Retinal pigment epithelial cell (primary cell): ENCODE measurements around the gene KLHL17.
A peak's percentile ranks its signal among the peaks of the same experiment; 100 is the strongest.

Source experiments
- DNase-seq: peaks from one replicate; pipeline ENCODE4 v3.0.0-alpha.2; 2010; ENCODE audit warnings: low read depth
- H3K4me3 ChIP-seq: 2 replicates; pipeline ENCODE4 v1.5.1; 2011; ENCODE audit warnings: mild to moderate bottlenecking, low read length, control low read depth, moderate library complexity
- TF ChIP-seq, protein P1 (sequence below): conservative IDR thresholded peaks from 2 replicates; pipeline ENCODE4 v1.5.1; 2011; ENCODE audit warnings: low read depth, low read length, control low read depth, inconsistent platforms

KLHL17 gene

DNA sequence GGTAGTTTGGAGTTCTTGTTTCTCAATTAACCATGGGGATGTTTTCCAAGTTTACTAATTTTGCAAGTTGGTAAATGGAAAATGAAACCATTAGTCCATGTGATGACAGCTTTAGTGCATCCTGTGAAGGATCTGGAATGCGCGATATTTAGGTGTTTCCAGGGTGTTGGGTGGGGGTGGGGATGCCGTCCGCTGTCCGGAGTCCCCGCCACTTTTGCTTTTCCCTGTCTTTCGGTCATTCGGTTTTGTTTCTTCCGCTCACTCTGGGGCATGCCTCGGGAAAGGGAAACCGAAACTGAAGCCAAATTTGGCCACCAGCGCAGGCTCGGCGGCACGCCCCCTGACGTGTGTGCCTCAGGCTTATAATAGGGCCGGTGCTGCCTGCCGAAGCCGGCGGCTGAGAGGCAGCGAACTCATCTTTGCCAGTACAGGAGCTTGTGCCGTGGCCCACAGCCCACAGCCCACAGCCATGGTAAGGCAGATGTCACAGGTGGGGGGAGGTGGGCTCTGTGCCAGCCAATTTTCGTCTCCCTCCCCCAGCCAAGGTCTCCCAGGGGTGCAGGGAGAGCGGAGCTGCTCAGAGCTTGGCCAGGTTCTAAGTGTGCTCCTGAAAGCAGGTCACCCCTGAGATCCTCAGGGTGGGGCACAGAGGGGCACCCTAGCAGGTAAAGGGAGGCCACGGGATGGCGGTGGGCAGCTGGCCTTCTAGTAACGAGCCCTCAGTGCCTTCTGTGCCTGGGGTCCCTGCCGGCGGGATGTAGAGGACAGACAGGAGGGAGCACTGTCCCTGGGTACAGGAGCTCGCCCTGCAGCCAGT is 52.9 kb downstream of the KLHL17 start, which contains the start of gene ISG15:
TSS of gene ISG15 (plus strand) at position 393 of the 817 bp plus-strand sequence. CDS start at position 470, 77 bp downstream.
- peak within 1 kb of the TSS; percentile 62 for H3K4me3 ChIP-seq
- TF ChIP-seq, protein P1, sequence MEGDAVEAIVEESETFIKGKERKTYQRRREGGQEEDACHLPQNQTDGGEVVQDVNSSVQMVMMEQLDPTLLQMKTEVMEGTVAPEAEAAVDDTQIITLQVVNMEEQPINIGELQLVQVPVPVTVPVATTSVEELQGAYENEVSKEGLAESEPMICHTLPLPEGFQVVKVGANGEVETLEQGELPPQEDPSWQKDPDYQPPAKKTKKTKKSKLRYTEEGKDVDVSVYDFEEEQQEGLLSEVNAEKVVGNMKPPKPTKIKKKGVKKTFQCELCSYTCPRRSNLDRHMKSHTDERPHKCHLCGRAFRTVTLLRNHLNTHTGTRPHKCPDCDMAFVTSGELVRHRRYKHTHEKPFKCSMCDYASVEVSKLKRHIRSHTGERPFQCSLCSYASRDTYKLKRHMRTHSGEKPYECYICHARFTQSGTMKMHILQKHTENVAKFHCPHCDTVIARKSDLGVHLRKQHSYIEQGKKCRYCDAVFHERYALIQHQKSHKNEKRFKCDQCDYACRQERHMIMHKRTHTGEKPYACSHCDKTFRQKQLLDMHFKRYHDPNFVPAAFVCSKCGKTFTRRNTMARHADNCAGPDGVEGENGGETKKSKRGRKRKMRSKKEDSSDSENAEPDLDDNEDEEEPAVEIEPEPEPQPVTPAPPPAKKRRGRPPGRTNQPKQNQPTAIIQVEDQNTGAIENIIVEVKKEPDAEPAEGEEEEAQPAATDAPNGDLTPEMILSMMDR, result no peak
- no peak for DNase-seq

DNA sequence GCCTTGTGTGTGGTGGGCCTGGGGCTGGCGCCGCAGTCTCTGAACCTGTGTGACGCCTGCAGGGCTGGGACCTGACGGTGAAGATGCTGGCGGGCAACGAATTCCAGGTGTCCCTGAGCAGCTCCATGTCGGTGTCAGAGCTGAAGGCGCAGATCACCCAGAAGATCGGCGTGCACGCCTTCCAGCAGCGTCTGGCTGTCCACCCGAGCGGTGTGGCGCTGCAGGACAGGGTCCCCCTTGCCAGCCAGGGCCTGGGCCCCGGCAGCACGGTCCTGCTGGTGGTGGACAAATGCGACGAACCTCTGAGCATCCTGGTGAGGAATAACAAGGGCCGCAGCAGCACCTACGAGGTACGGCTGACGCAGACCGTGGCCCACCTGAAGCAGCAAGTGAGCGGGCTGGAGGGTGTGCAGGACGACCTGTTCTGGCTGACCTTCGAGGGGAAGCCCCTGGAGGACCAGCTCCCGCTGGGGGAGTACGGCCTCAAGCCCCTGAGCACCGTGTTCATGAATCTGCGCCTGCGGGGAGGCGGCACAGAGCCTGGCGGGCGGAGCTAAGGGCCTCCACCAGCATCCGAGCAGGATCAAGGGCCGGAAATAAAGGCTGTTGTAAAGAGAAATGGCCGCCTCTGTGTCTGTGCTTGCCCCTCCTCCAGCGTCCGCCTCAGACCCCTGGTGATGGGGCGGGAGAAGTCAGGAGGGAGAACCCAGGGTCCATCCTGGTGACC is 53.7 kb downstream of the KLHL17 start:
- TF ChIP-seq, protein P1, result no peak
- peak overlapping the region; percentile 62 for H3K4me3 ChIP-seq
- DNase-seq, result no peak

DNA sequence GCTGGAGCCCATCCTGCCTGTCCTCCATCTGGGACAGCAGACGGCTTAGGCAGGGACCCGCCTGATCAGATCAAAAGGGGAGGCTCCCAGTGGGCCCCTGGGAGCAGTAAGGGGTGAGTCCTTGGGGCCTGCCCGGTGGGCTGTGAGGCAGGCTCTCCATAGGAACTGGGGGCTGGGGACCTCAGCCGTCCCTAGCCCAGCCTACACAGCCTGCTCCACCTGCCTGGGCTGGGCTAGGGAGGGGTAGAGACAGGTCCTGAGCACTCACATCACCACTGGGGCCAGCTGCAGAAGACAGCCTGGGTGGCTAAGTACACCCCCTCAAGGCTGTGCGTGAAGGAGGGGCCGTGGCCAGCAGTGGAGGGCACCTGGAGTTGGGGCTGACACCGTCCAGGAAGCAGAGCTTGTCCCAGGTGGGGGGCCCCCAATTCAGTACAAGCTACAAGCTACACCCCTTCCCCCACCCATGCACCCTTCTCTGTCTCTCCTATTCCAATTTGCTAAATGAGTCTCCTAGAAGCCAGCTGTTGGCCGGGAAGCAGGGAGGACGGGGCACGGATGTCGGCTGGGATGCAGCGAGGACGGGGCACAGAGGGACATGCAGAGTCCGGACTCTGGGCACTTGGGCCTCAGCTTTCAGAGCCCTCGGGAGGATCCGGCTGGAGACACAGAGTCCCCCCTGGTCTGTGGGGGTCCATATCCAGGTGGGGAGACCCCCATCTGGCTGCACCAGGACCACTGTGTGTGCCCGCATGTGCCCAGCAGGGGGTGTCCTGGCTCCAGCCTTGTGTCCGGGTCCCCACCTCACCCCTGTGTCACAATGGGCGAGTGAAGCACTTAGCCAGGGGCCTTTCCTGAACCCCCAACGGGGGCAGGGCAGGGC is 54.7 kb downstream of the KLHL17 start:
- no peak for DNase-seq
- TF ChIP-seq, protein P1, result peak; percentile 70
- no peak overlapping the region for H3K4me3 ChIP-seq
